ENCODE data around the gene YOD1. TPM values are rescaled to one million over a fixed set of nuclear protein-coding genes. Genes with fewer than 3 reads are reported as not detected.

The YOD1 gene
- total and polyA plus RNA-seq, 2 donors (not counting 1 experiment from before 2014, with no cell fraction given): 3.0 to 5.6 TPM

- no peak for DNase-seq (ENCODE audit: low read depth in 2 of 2)
- Histone ChIP-seq H3K4me3 (replicated peaks in 1 of 4; ENCODE audit: control extremely low read depth in 1 of 4, insufficient read depth in 1 of 4, low read depth in 3 of 4, low read length in 4 of 4) (no peak overlapping the region), H3K36me3 (ENCODE audit: control insufficient read depth, insufficient read depth, low read length) (no peaks in the 10 kb centered on the region), H3K4me1 (ENCODE audit: control insufficient read depth, extremely low read depth, insufficient read depth, low read length) (no peaks in the 10 kb centered on the region), H4K20me1 (ENCODE audit: control insufficient read depth, extremely low read depth, insufficient read depth, low read length) (no peaks in the 10 kb centered on the region), H2AFZ (ENCODE audit: low read length) (no peak overlapping the region), H3K27me3 (ENCODE audit: control insufficient read depth, insufficient read depth, low read length) (no peaks in the 10 kb centered on the region), H3K4me2 (ENCODE audit: extremely low read depth, insufficient read depth, low read length) (no peak overlapping the region), H3K79me2 (ENCODE audit: control insufficient read depth, insufficient read depth, low read length) (no peaks in the 10 kb centered on the region), H3K9ac (ENCODE audit: insufficient read depth, low read length) (no peak overlapping the region), H3K27ac (ENCODE audit: insufficient read depth, low read length) (no peak overlapping the region), H3K9me3 (ENCODE audit: control insufficient read depth, insufficient read depth, low read depth, low read length) (no peaks in the 10 kb centered on the region)
- TF ChIP-seq CTCF (conservative IDR thresholded peaks at IDR 0.05 in 1 of 2, IDR thresholded peaks at IDR 0.05 in 1 of 2; ENCODE audit: low read depth in 1 of 2, low read length in 2 of 2) (no peak), EZH2 (IDR thresholded peaks at IDR 0.05; ENCODE audit: low read length, missing control alignments) (no peak)
These were observed 16.7 kb upstream of the YOD1 start for GRCh38 chr1:207067665-207068064.

GRCh38 chr1:207067185-207067584 is 16.2 kb upstream of the YOD1 start:
- Histone ChIP-seq H3K9me3 (ENCODE audit: control insufficient read depth, insufficient read depth, low read depth, low read length) (no peaks in the 10 kb centered on the region), H3K4me3 (replicated peaks in 1 of 4; ENCODE audit: control extremely low read depth in 1 of 4, insufficient read depth in 1 of 4, low read depth in 3 of 4, low read length in 4 of 4) (no peak overlapping the region), H3K27ac (ENCODE audit: insufficient read depth, low read length) (no peak overlapping the region), H3K9ac (ENCODE audit: insufficient read depth, low read length) (no peak overlapping the region), H3K36me3 (ENCODE audit: control insufficient read depth, insufficient read depth, low read length) (no peaks in the 10 kb centered on the region), H4K20me1 (ENCODE audit: control insufficient read depth, extremely low read depth, insufficient read depth, low read length) (no peaks in the 10 kb centered on the region), H3K4me1 (ENCODE audit: control insufficient read depth, extremely low read depth, insufficient read depth, low read length) (no peaks in the 10 kb centered on the region), H2AFZ (ENCODE audit: low read length) (no peak overlapping the region), H3K27me3 (ENCODE audit: control insufficient read depth, insufficient read depth, low read length) (no peaks in the 10 kb centered on the region), H3K79me2 (ENCODE audit: control insufficient read depth, insufficient read depth, low read length) (no peaks in the 10 kb centered on the region), H3K4me2 (ENCODE audit: extremely low read depth, insufficient read depth, low read length) (no peak overlapping the region)
- DNase-seq (ENCODE audit: low read depth in 2 of 2): no peak
- TF ChIP-seq EZH2 (IDR thresholded peaks at IDR 0.05; ENCODE audit: low read length, missing control alignments) (no peak), CTCF (conservative IDR thresholded peaks at IDR 0.05 in 1 of 2, IDR thresholded peaks at IDR 0.05 in 1 of 2; ENCODE audit: low read depth in 1 of 2, low read length in 2 of 2) (no peak)

GRCh38 chr1:207064561-207064960 is 13.6 kb upstream of the YOD1 start:
- Histone ChIP-seq H2AFZ (ENCODE audit: low read length) (no peak overlapping the region), H3K36me3 (ENCODE audit: control insufficient read depth, insufficient read depth, low read length) (no peaks in the 10 kb centered on the region), H3K9me3 (ENCODE audit: control insufficient read depth, insufficient read depth, low read depth, low read length) (no peaks in the 10 kb centered on the region), H3K27me3 (ENCODE audit: control insufficient read depth, insufficient read depth, low read length) (no peaks in the 10 kb centered on the region), H3K9ac (ENCODE audit: insufficient read depth, low read length) (no peak overlapping the region), H3K27ac (ENCODE audit: insufficient read depth, low read length) (no peak overlapping the region), H3K4me2 (ENCODE audit: extremely low read depth, insufficient read depth, low read length) (no peak overlapping the region), H4K20me1 (ENCODE audit: control insufficient read depth, extremely low read depth, insufficient read depth, low read length) (no peaks in the 10 kb centered on the region), H3K4me3 (replicated peaks in 1 of 4; ENCODE audit: control extremely low read depth in 1 of 4, insufficient read depth in 1 of 4, low read depth in 3 of 4, low read length in 4 of 4) (no peak overlapping the region), H3K79me2 (ENCODE audit: control insufficient read depth, insufficient read depth, low read length) (no peaks in the 10 kb centered on the region), H3K4me1 (ENCODE audit: control insufficient read depth, extremely low read depth, insufficient read depth, low read length) (no peaks in the 10 kb centered on the region)
- DNase-seq (ENCODE audit: low read depth in 2 of 2): no peak
- no peak for TF ChIP-seq EZH2 (IDR thresholded peaks at IDR 0.05; ENCODE audit: low read length, missing control alignments)
- no peak for TF ChIP-seq CTCF (conservative IDR thresholded peaks at IDR 0.05 in 1 of 2, IDR thresholded peaks at IDR 0.05 in 1 of 2; ENCODE audit: low read depth in 1 of 2, low read length in 2 of 2)

Data from fibroblast of lung (primary cell).